ENCODE measurements around the gene CC2D1A. TPM values are rescaled to one million over a fixed set of nuclear protein-coding genes. Genes with fewer than 3 reads are reported as not detected.

The CC2D1A gene
- total RNA-seq, result 10 to 100 TPM; 22.3 to 44.9 (median 33.7) TPM

- peak; percentile 93 to 94 for ATAC-seq
- H3K36me3 ChIP-seq, result peaks cover 0 to 6% of the 10 kb centered on the region in 2 donors
- peaks cover 8 to 12% of the 10 kb centered on the region in 2 donors for H3K4me1 ChIP-seq
- H3K4me3 ChIP-seq, result peak within 1 kb of the TSS; percentile 72 to 96 (median 90)
- in situ Hi-C loops (cut with MboI; ENCODE audit: low sequenced_read_pairs in 4 of 4), result no loop called here
- peak; percentile 85 to 88 for DNase-seq
- H3K27ac ChIP-seq, result peak within 1 kb of the TSS; percentile 75 to 86 (median 76)
- intact Hi-C loops (cut with DNase I; ENCODE audit: low total_unique reads), result loop anchor here (2.0 kb wide), 2 partner anchors 25 to 101 kb away; partner anchors contain the start of gene RFX1
- no peaks in the 10 kb centered on the region for H3K9me3 ChIP-seq
- H3K27me3 ChIP-seq, result no peaks in the 10 kb centered on the region
- TF ChIP-seq CTCF (IDR thresholded peaks at IDR 0.05 in 4 of 5, conservative IDR thresholded peaks at IDR 0.05 in 1 of 5), result peak in 1 of 5 experiments; percentile 13
- TF ChIP-seq POLR2A (IDR thresholded peaks at IDR 0.05), result peak; percentile 39 to 61
Measured at GRCh38 chr19:13905634-13906520, at the start of gene CC2D1A, which contains the start of gene BRME1. TSS of gene CC2D1A (plus strand) at chr19:13906201. CDS start at chr19:13906442, 241 bp downstream. TSS of gene BRME1 (minus strand) at chr19:13906117. CDS start at chr19:13904892, 1,225 bp downstream.

GRCh38 chr19:13856497-13856896 is 49.5 kb upstream of the CC2D1A start:
- Histone ChIP-seq H3K27me3 (no peaks in the 10 kb centered on the region), H3K27ac (no peak overlapping the region), H3K36me3 (no peaks in the 10 kb centered on the region), H3K4me3 (no peak overlapping the region), H3K9me3 (no peaks in the 10 kb centered on the region), H3K4me1 (peaks cover 1 to 8% of the 10 kb centered on the region in 2 donors)
- intact Hi-C loops (cut with DNase I; ENCODE audit: low total_unique reads), result no loop called here
- no peak for ATAC-seq
- TF ChIP-seq CTCF (IDR thresholded peaks at IDR 0.05 in 4 of 5, conservative IDR thresholded peaks at IDR 0.05 in 1 of 5), result no peak
- TF ChIP-seq POLR2A (IDR thresholded peaks at IDR 0.05), result no peak
- in situ Hi-C loops (cut with MboI; ENCODE audit: low sequenced_read_pairs in 4 of 4), result loop anchor here in 3 of 4 donors (5.0 to 25.0 kb wide), 4 partner anchors 64 to 569 kb away; no protein-coding TSS in a partner anchor
- no peak for DNase-seq

GRCh38 chr19:13859361-13859880 is 46.6 kb upstream of the CC2D1A start:
- TF ChIP-seq CTCF (IDR thresholded peaks at IDR 0.05 in 4 of 5, conservative IDR thresholded peaks at IDR 0.05 in 1 of 5), result no peak
- TF ChIP-seq POLR2A (IDR thresholded peaks at IDR 0.05), result no peak
- Histone ChIP-seq H3K27me3 (no peaks in the 10 kb centered on the region), H3K27ac (no peak overlapping the region), H3K4me3 (no peak overlapping the region), H3K36me3 (no peaks in the 10 kb centered on the region), H3K9me3 (no peaks in the 10 kb centered on the region), H3K4me1 (peaks cover 0 to 12% of the 10 kb centered on the region in 2 donors)
- no peak for ATAC-seq
- no peak for DNase-seq
- in situ Hi-C loops (cut with MboI; ENCODE audit: low sequenced_read_pairs in 4 of 4), result loop anchor here in 3 of 4 donors (5.0 to 25.0 kb wide), 4 partner anchors 67 to 572 kb away; no protein-coding TSS in a partner anchor
- intact Hi-C loops (cut with DNase I; ENCODE audit: low total_unique reads), result no loop called here

GRCh38 chr19:13860679-13861391 is 45.2 kb upstream of the CC2D1A start:
- H3K4me1 ChIP-seq, result peaks cover under 1 to 12% of the 10 kb centered on the region in 2 donors
- DNase-seq, result no peak
- ATAC-seq, result no peak
- H3K27me3 ChIP-seq, result peaks cover under 1 to 1% (median under 1%) of the 10 kb centered on the region in 3 donors
- TF ChIP-seq CTCF (IDR thresholded peaks at IDR 0.05 in 4 of 5, conservative IDR thresholded peaks at IDR 0.05 in 1 of 5) (no peak), POLR2A (IDR thresholded peaks at IDR 0.05) (no peak)
- H3K27ac ChIP-seq, result peak overlapping the region; percentile 80 to 87 (median 86)
- in situ Hi-C loops (cut with MboI; ENCODE audit: low sequenced_read_pairs in 4 of 4), result loop anchor here (5.0 to 25.0 kb wide), 6 partner anchors 74 to 574 kb away; partner anchors contain the start of gene C19orf53 (in 1 of the 4)
- H3K36me3 ChIP-seq, result no peaks in the 10 kb centered on the region
- intact Hi-C loops (cut with DNase I; ENCODE audit: low total_unique reads), result no loop called here
- no peaks in the 10 kb centered on the region for H3K9me3 ChIP-seq
- peak overlapping the region; percentile 47 to 69 (median 62) for H3K4me3 ChIP-seq
